Breast epithelium (tissue), 3 donors: ENCODE results near the gene AKT3.

Experiments
- CTCF ChIP-seq, 3 donors: fragments of 450-650 bp; IDR thresholded peaks; one replicate each; pipeline ENCODE4 v1.5.1; 2016 to 2017; ENCODE audit warnings: antibody characterized with exemption in 3 of 3, mild to moderate bottlenecking in 3 of 3, moderate library complexity in 3 of 3
- POLR2A ChIP-seq: fragments of 450-650 bp; IDR thresholded peaks from one replicate; pipeline ENCODE4 v1.6.1; 2016; ENCODE audit warnings: antibody characterized with exemption, mild to moderate bottlenecking, moderate library complexity
- POLR2AphosphoS5 ChIP-seq, 3 donors: sonication (generic); formaldehyde crosslinking; IDR thresholded peaks; one replicate each; pipeline ENCODE4 v1.6.1; 2017; ENCODE audit warnings: antibody characterized with exemption in 3 of 3

- no peak for TF ChIP-seq POLR2A
- no peak for TF ChIP-seq CTCF (IDR thresholded peaks at IDR 0.05)
- TF ChIP-seq POLR2AphosphoS5 (IDR thresholded peaks at IDR 0.05), result no peak
Measured at GRCh38 chr1:243508303-243508713, 341.7 kb downstream of the AKT3 start.
